CD1c-positive myeloid dendritic cell (primary cell): ENCODE measurements around the gene CIC.
"Not testable (repeated sequence)": the region's sequence is repeated elsewhere in the genome, so short reads cannot be mapped to it uniquely, and the experiment has no call there.

Experiments
- DNase-seq: peaks from one replicate; pipeline ENCODE4 v3.0.0-alpha.2; 2016; ENCODE audit errors: extremely low spot score

The CIC gene

GRCh38 chr19:42255766-42256745 lies 13.0 kb upstream of the CIC start:
- DNase-seq = peak; percentile 43

GRCh38 chr19:42257842-42258241 lies 11.2 kb upstream of the CIC start:
- not testable (repeated sequence) for DNase-seq

DNA sequence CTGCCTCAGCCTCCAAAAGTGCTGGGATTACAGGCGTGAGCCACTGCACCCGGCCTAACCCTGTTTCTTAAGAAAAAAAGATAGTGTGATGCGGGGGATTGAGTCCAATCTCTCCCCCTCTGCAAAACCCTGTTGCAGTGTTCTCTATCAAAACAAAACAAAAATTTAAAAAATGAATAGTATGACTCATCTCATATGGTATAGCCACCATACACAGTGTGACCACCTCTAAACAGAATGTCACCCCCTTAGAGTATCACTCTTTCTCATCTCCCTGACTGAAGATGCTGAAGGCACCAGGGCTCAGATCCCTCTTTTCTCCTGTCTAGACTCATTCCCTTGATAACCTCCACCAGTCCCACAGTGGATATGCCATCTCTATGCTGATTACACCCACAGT lies 7.3 kb upstream of the CIC start:
- no peak for DNase-seq

- not testable (repeated sequence) for DNase-seq
Observed at GRCh38 chr19:42266105-42266504, 2.9 kb upstream of the CIC start.

- DNase-seq = not testable (repeated sequence)
Observed at GRCh38 chr19:42266928-42267603, 2.0 kb upstream of the CIC start.

- DNase-seq = no peak
Observed at GRCh38 chr19:42267644-42268141, 1.4 kb upstream of the CIC start.

- DNase-seq = peak; percentile 100
Observed at GRCh38 chr19:42268142-42268703, 829 bp upstream of the CIC start.

DNA sequence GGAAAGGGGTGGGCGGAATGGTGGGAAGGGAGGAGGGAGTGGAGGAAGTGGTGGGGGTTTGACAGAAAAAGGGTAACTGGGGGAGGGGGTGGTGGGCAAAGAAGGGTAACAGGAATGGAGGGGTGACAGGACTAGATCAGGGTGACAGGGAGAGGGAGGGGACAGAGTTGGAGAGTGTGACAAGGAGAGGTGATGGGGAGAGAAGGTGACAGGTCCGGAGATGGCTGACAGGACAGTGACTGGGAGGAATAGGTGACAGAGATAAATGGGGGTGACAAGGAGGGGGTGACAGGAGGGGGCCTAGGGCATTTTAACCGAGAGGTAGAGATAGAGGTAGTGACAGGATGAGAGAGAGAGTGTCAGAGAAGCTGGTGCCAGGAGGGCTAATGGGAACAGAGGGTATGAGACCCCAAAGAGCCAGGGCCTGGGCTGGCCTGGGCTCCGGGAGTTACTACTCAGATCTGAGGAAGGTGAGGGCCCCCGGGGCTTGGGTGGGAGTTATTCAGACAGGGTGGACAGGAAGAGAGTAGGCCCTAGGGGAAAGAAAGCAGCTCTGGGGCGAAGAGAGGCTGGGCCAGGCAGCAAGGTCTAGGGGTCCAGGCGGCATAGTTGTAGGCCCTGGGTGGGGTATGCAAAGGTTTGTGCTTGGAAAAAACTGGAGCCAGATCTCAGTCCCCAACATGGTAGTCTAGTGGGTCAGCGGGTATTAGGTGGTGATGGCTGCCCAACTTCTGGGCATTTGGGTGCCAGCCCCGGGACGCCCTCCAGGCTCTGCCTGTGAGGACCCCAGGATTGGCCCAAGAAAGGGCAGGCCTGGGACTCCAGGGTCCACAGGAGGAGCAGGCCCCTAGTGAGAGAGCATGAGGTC lies 660 bp downstream of the CIC start:
- peak; percentile 11 for DNase-seq

- DNase-seq = peak; percentile 77
Observed at GRCh38 chr19:42270346-42271044, 1.4 kb downstream of the CIC start.

DNA sequence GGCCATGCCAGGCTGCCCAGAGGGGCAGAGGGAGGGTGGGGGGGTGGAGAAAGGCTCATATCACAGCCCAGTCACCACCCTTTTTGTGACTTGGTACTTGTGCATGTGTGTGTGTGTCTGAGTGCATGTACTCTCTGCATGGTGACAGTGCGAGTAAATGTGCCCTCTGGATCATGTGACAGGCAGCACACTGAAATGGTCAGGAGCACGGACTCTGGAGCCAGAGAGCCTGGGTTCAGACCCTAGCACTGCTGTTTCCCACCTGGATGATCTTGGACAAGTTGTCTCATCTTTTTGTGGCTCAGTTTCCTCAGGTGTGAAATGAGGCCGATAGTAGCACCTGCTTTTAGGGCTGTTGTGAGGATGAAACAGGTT lies 2.0 kb downstream of the CIC start:
- no peak for DNase-seq

- no peak for DNase-seq
Observed at GRCh38 chr19:42271861-42272534, 2.9 kb downstream of the CIC start.

- DNase-seq = no peak
Observed at GRCh38 chr19:42272535-42272897, 3.5 kb downstream of the CIC start.

- DNase-seq = no peak
Observed at GRCh38 chr19:42272989-42273406, 3.9 kb downstream of the CIC start.

GRCh38 chr19:42273407-42274064 lies 4.5 kb downstream of the CIC start:
- DNase-seq = no peak

GRCh38 chr19:42274065-42274682 lies 5.1 kb downstream of the CIC start:
- no peak for DNase-seq

DNA sequence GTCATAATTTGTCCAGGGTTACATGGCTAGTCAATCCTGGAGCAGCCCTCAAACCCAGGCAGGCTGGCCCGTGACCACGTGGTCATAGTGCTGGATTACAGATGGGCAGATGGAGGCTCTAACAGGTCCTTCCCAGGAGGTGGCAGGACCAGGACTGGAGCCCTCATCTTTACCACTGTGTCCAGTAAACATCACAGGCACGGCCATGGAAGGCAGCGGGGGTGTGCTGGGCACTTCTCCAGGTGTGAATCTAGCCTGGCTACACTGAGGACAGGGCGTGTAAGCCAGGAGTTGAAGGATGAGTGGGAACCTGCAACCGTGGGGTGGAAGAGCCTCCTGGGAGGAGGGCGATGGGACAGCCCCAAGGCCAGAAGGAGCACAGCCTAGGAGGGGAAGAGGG lies 6.1 kb downstream of the CIC start:
- no peak for DNase-seq

DNA sequence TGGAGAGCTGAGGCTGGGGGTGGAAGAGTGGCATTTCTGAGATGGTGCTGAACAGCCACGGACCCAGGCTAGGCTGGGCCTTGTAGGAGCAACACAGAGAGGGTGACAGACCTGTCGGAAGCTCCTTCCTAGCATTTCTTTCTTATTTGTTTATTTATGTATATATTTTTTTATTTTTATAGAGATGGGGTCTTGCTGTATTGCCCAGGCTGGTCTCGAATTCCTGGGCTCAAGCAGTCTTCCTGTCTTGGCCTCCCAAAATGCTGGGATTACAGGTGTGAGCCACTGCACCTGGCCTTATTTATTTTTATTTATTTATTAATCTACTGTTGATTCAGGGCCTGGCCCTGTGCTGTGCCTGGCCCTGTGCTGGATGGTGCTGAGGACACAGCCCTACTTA lies 6.5 kb downstream of the CIC start:
- no peak for DNase-seq

GRCh38 chr19:42276284-42276683 lies 7.2 kb downstream of the CIC start:
- no peak for DNase-seq

- no peak for DNase-seq
Observed at GRCh38 chr19:42276821-42277220, 7.8 kb downstream of the CIC start.
